Body of pancreas (tissue), 4 donors: ENCODE data around the gene RASA2.

ENCODE experiments used
- POLR2A ChIP-seq, 3 donors: fragments of 450-650 bp; IDR thresholded peaks; one replicate each; pipeline ENCODE4 v1.6.1; 2016; ENCODE audit warnings: antibody characterized with exemption in 3 of 3, mild to moderate bottlenecking in 2 of 3
- TF ChIP-seq, protein P1 (sequence below), 7 experiments: fragments of 450-650 bp in 4 of 7; fragments of 200-600 bp in 3 of 7; sonication (generic) in 3 of 7; IDR thresholded peaks; one replicate each; pipeline ENCODE4 v1.5.1; 2016 to 2019; ENCODE audit warnings: antibody characterized with exemption in 7 of 7

- TF ChIP-seq, protein P1, sequence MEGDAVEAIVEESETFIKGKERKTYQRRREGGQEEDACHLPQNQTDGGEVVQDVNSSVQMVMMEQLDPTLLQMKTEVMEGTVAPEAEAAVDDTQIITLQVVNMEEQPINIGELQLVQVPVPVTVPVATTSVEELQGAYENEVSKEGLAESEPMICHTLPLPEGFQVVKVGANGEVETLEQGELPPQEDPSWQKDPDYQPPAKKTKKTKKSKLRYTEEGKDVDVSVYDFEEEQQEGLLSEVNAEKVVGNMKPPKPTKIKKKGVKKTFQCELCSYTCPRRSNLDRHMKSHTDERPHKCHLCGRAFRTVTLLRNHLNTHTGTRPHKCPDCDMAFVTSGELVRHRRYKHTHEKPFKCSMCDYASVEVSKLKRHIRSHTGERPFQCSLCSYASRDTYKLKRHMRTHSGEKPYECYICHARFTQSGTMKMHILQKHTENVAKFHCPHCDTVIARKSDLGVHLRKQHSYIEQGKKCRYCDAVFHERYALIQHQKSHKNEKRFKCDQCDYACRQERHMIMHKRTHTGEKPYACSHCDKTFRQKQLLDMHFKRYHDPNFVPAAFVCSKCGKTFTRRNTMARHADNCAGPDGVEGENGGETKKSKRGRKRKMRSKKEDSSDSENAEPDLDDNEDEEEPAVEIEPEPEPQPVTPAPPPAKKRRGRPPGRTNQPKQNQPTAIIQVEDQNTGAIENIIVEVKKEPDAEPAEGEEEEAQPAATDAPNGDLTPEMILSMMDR (IDR thresholded peaks at IDR 0.05) = no peak
- TF ChIP-seq POLR2A (IDR thresholded peaks at IDR 0.05) = no peak
Measured at GRCh38 chr3:141456301-141456625, 30.6 kb upstream of the RASA2 start.
